Adrenal gland (tissue), 12 donors: ENCODE data around the gene STAT3. TPM values are rescaled to one million over a fixed set of nuclear protein-coding genes. Genes with fewer than 3 reads are reported as not detected.

ENCODE experiments used
- DNase-seq, 7 donors: peaks; one replicate each; pipeline ENCODE4 v3.0.0-alpha.2; 2019 to 2020
- H3K27ac ChIP-seq, 5 donors: fragments of 200-600 bp; sonication (generic) in 4 of 5; 1 replicate in 3 of 5; 2 replicates in 2 of 5; pipeline versions ENCODE4 v1.5.1 to v1.8.0; 2016 to 2020; ENCODE audit warnings: mild to moderate bottlenecking in 1 of 5
- H3K27me3 ChIP-seq: fragments of 200-600 bp; 2 replicates; pipeline ENCODE4 v1.8.0; 2021
- H3K36me3 ChIP-seq, 2 donors: fragments of 200-600 bp; replicated peaks in 1 of 2; 1 replicate in 1 of 2; 2 replicates in 1 of 2; pipeline versions ENCODE4 v1.5.1 to v1.8.0; 2018 to 2022
- H3K4me1 ChIP-seq, 2 donors: fragments of 200-600 bp; replicated peaks in 1 of 2; 1 replicate in 1 of 2; 2 replicates in 1 of 2; pipeline versions ENCODE4 v1.5.1 to v1.8.0; 2018 to 2021
- H3K4me3 ChIP-seq, 4 donors: fragments of 200-600 bp; sonication (generic) in 3 of 4; one replicate each; pipeline ENCODE4 v1.5.1; 2016 to 2018
- H3K9me3 ChIP-seq, 3 donors: fragments of 200-600 bp; sonication (generic) in 1 of 3; replicated peaks in 1 of 3; 1 replicate in 2 of 3; 2 replicates in 1 of 3; pipeline versions ENCODE4 v1.5.1 to v1.8.0; 2016 to 2021
- POLR2A ChIP-seq, 2 donors: fragments of 450-650 bp; IDR thresholded peaks; one replicate each; pipeline ENCODE4 v1.6.1; 2017; ENCODE audit warnings: antibody characterized with exemption in 2 of 2, mild to moderate bottlenecking in 2 of 2, moderate library complexity in 1 of 2
- WGBS, 4 donors: extraction: QIAGEN DNeasy Blood & Tissue Kit in 2 of 4; methylation state at CpG; one replicate each; pipeline versions ENCODE4 v1.1.5 to v1.1.7; 2013 to 2017; 5-methylcytosine and 5-hydroxymethylcytosine counted together
- intact Hi-C, 2 donors: fragments of 100-400 bp; cut with DNase I; formaldehyde crosslinking; loops; one replicate each; pipeline versions ENCODE4 v1.14.1 to v1.15.0; 2022 to 2023
- polyA plus RNA-seq, 3 donors: library from polyadenylated mRNA; stranded (reverse); fragments of 200-250 nt in 2 of 3; fragments of 350-450 nt in 1 of 3; fragmentation: Illumina TruSeq in 1 of 3; extraction: RNeasy Lipid Tissue Mini Kit (QIAGEN cat#74804) in 1 of 3; gene quantifications; one replicate each; pipeline ENCODE4 v1.2.3, GENCODE V29; 2013 to 2014
- total RNA-seq, 9 donors: library from RNA; depleted of rRNA in 4 of 9; stranded (reverse); fragments of >200 nt in 4 of 9; fragments of 120-200 nt in 1 of 9; fragmentation: NEBNext Ultra II Directional in 1 of 9; extraction: Animal tissue kit (Norgen Biotek cat#: 25700) in 1 of 9; gene quantifications; one replicate each; pipeline versions ENCODE4 v1.1.0 to v1.2.4, GENCODE V29; 2013 to 2023
- TF ChIP-seq, protein P1 (sequence below), 6 experiments: fragments of 450-650 bp in 4 of 6; fragments of 200-600 bp in 2 of 6; sonication (generic) in 1 of 6; IDR thresholded peaks; 1 replicate in 5 of 6; 2 replicates in 1 of 6; pipeline versions ENCODE4 v1.5.1 to v1.8.0; 2016 to 2021; ENCODE audit warnings: antibody characterized with exemption in 6 of 6, mild to moderate bottlenecking in 2 of 6, moderate library complexity in 1 of 6
- donor health status: healthy with polysubstance abuse.
- donor health status: Bipolar disorder and iron deficiency.
- donor health status: DM: yes; HTN: yes; CAD: no.
- donor health status: DM: no; HTN: no; CAD: no.
- donor health status: DM: no; HTN: no; CAD: no.
- donor health status: DM: yes; HTN: yes; CAD: no.

STAT3 gene
- total and polyA plus RNA-seq, 12 donors = 31.0 to 282 (median 160) TPM

DNA sequence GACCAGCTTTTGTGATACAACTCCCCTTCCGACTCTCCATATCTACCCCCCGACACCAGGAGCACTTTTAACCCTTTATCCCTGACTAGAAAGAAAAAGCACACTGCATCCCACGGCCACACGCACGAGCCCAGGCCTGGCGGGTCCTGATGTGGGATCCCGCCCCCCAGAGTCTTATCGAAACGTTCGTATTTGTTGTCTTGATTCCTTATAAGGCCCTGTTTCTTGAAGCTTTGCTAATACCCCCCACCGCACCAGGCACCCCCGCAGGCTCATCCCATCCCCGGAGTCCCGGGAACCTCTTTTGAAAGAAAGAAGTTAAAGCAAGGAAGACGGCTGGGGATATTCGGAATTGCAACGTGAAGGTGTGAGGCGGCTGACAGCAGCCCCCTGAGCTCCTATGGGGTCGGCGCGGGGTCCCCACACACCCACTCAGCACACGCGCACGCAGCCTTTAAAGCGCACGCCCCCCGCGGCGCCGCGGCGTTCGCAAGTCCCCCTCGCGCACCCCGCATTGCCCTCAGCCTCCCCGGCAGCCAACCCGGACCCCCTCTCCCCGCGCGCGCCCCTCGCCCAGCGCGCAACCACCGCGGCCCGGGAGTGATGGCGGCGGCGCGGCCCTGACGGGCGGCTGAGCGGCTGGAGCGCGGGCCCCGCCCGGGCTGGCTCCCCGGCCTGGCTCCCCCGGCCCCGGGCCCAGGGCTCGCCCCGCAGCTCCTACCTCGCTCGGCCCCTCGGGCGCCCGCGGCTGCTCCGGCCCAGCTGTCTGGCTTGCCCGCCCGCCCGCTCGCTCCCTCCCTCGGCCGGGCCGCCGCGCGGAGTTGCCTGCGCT, 112.5 kb downstream of the STAT3 start:
- H3K27me3 ChIP-seq = no peaks in the 10 kb centered on the region
- H3K4me3 ChIP-seq = peak overlapping the region in 3 of 4 donors; percentile 60 to 96 (median 66)
- H3K4me1 ChIP-seq = peaks cover 16 to 53% of the 10 kb centered on the region in 2 donors
- intact Hi-C loops = no loop called here
- no peaks in the 10 kb centered on the region for H3K9me3 ChIP-seq
- WGBS, 4 donors = 0 to 1% (median 0%) methylated on average over 21 to 81 of the region's 82 CpGs
- peak overlapping the region; percentile 17 to 96 (median 91) for H3K27ac ChIP-seq
- TF ChIP-seq POLR2A (IDR thresholded peaks at IDR 0.05) = peak; percentile 72 to 81
- TF ChIP-seq, protein P1, sequence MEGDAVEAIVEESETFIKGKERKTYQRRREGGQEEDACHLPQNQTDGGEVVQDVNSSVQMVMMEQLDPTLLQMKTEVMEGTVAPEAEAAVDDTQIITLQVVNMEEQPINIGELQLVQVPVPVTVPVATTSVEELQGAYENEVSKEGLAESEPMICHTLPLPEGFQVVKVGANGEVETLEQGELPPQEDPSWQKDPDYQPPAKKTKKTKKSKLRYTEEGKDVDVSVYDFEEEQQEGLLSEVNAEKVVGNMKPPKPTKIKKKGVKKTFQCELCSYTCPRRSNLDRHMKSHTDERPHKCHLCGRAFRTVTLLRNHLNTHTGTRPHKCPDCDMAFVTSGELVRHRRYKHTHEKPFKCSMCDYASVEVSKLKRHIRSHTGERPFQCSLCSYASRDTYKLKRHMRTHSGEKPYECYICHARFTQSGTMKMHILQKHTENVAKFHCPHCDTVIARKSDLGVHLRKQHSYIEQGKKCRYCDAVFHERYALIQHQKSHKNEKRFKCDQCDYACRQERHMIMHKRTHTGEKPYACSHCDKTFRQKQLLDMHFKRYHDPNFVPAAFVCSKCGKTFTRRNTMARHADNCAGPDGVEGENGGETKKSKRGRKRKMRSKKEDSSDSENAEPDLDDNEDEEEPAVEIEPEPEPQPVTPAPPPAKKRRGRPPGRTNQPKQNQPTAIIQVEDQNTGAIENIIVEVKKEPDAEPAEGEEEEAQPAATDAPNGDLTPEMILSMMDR (IDR thresholded peaks at IDR 0.05) = no peak
- no peaks in the 10 kb centered on the region for H3K36me3 ChIP-seq
- DNase-seq = peak in 4 of 7 donors; percentile 24 to 66 (median 29)

DNA sequence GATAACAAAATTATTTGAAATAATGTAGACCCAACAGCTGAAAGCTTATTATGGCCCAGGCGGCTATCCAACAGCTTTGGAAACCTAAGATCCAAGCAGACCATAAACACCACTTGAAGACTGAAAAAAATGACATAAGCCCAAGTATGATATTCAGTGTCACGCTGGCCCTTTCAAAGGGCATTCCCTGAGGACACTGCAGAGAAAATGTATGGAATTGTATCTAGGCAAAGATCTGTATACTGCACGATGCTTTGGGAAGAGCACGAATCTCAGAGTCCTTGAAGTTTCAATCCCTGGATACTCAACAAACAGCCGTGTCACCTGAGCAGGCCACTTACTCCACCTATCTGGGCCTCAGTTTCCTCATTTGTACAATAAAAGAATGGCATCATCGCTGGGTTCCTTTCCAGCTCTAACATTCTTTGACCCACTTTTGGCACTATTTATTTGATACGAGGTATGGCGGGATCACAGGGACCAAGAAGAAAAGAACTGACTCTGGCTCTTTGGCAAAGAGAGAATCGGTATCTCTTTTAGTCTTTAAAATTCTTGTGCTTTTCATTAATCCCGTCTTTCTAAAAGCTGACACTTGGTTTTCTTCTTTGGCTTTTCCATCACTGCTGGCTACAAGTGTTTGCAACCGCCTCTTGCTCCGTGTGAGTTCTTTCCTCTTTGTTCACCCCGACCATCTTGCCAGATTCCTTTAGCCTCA, 113.3 kb downstream of the STAT3 start:
- 15 to 23% (median 18%) methylated on average over 13 of the region's 13 CpGs for WGBS, 4 donors
- Histone ChIP-seq H3K9me3 (no peaks in the 10 kb centered on the region), H3K4me1 (peaks cover 24 to 61% of the 10 kb centered on the region in 2 donors), H3K27ac (peak overlapping the region; percentile 17 to 96 (median 91)), H3K4me3 (peak overlapping the region in 3 of 4 donors; percentile 60 to 96 (median 66)), H3K36me3 (no peaks in the 10 kb centered on the region), H3K27me3 (no peaks in the 10 kb centered on the region)
- DNase-seq = peak in 2 of 7 donors; percentile 16 to 39
- no peak for TF ChIP-seq POLR2A (IDR thresholded peaks at IDR 0.05)
- TF ChIP-seq, protein P1 (IDR thresholded peaks at IDR 0.05) = no peak
- intact Hi-C loops = no loop called here

DNA sequence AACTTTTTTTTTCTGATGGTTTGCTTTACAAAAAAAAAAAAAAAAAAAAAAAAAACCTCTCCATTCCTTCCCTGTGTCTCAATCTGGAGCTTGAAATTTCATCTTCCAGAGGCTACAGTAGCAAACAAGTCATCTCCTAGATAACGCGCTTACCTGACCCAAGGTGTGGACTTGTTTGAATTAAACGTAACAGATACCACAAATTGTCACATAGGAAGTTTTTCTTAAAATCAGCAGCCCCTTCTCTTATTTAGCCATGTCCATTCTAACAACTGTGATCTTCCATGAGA, 114.0 kb downstream of the STAT3 start:
- H3K4me3 ChIP-seq = peak overlapping the region in 1 of 4 donors; percentile 96
- H3K36me3 ChIP-seq = no peaks in the 10 kb centered on the region
- DNase-seq = no peak
- 86 to 91% (median 89%) methylated on average over 3 of the region's 3 CpGs for WGBS, 4 donors
- TF ChIP-seq POLR2A (IDR thresholded peaks at IDR 0.05) = no peak
- TF ChIP-seq, protein P1 (IDR thresholded peaks at IDR 0.05) = no peak
- peak overlapping the region in 2 of 5 donors; percentile 16 to 96 for H3K27ac ChIP-seq
- peaks cover 25 to 66% of the 10 kb centered on the region in 2 donors for H3K4me1 ChIP-seq
- intact Hi-C loops = no loop called here
- H3K27me3 ChIP-seq = no peaks in the 10 kb centered on the region
- H3K9me3 ChIP-seq = no peaks in the 10 kb centered on the region

DNA sequence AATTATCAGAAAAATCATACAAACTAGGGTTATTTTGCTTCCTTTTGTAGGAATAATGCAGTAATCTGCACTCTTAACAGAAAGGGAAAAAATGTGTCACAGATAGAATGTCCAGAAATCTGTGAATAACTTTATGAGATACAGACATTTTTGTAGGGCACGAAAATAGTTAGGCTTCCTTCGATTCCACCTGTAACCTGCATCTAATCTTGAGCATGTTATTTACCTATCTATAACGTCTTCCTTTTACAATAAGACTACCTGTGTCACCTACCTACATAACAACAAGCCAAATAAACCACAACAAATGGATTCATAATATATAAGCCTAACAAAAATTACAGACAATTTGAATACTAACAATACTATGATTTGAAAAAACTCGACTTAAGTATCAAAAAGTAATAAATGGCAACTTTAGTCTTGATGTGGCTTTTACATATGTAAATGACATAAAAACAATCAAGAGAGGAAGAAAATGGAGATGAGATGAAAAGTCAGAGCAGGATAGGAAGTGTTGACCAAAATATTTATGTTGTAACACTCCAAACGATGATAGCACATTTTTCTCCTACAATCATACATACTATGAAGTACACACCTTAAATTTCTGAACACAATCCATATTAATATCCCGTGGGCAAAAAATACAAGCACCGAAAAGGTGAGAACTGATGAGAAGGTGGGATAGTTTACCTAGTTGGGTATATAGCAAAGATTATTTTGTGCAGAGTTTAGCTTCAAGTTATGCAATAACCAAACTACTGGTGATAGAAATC, 114.6 kb downstream of the STAT3 start:
- intact Hi-C loops = no loop called here
- Histone ChIP-seq H3K9me3 (no peaks in the 10 kb centered on the region), H3K4me3 (no peak overlapping the region), H3K27me3 (no peaks in the 10 kb centered on the region), H3K36me3 (no peaks in the 10 kb centered on the region), H3K4me1 (peaks cover 25 to 66% of the 10 kb centered on the region in 2 donors), H3K27ac (peak overlapping the region in 2 of 5 donors; percentile 16 to 53)
- TF ChIP-seq POLR2A (IDR thresholded peaks at IDR 0.05) = no peak
- TF ChIP-seq, protein P1 (IDR thresholded peaks at IDR 0.05) = no peak
- no peak for DNase-seq
- WGBS, 4 donors = 64 to 73% (median 68%) methylated on average over 7 of the region's 7 CpGs
